ENCODE results near the gene YTHDF2. TPM values are rescaled to one million over a fixed set of nuclear protein-coding genes. Genes with fewer than 3 reads are reported as not detected.

Gene YTHDF2
- total RNA-seq, 2 experiments from 2014 or later = 69.9 to 70.9 TPM

- ChIA-PET CTCF (no interaction called here), POLR2A (no interaction called here)
- Mint-ChIP-seq H3K36me3 (ENCODE audit: low read depth) (no peaks in the 10 kb centered on the region), H3K4me1 (peaks cover 4% of the 10 kb centered on the region), H3K27ac (no peak overlapping the region), H3K4me3 (no peak overlapping the region), H3K27me3 (peaks cover 35% of the 10 kb centered on the region), H3K9me3 (no peaks in the 10 kb centered on the region)
- DNase-seq = no peak
These were observed 71.2 kb downstream of the YTHDF2 start for GRCh38 chr1:28807986-28808385.

GRCh38 chr1:28811369-28811765, 74.6 kb downstream of the YTHDF2 start:
- no peak overlapping the region for H3K4me3 Mint-ChIP-seq
- DNase-seq = no peak
- CTCF ChIA-PET = no interaction called here
- H3K4me1 Mint-ChIP-seq = peaks cover 4% of the 10 kb centered on the region
- no peaks in the 10 kb centered on the region for H3K9me3 Mint-ChIP-seq
- no peaks in the 10 kb centered on the region for H3K36me3 Mint-ChIP-seq (ENCODE audit: low read depth)
- no peak overlapping the region for H3K27ac Mint-ChIP-seq
- peaks cover 55% of the 10 kb centered on the region for H3K27me3 Mint-ChIP-seq
- POLR2A ChIA-PET = no interaction called here

DNA sequence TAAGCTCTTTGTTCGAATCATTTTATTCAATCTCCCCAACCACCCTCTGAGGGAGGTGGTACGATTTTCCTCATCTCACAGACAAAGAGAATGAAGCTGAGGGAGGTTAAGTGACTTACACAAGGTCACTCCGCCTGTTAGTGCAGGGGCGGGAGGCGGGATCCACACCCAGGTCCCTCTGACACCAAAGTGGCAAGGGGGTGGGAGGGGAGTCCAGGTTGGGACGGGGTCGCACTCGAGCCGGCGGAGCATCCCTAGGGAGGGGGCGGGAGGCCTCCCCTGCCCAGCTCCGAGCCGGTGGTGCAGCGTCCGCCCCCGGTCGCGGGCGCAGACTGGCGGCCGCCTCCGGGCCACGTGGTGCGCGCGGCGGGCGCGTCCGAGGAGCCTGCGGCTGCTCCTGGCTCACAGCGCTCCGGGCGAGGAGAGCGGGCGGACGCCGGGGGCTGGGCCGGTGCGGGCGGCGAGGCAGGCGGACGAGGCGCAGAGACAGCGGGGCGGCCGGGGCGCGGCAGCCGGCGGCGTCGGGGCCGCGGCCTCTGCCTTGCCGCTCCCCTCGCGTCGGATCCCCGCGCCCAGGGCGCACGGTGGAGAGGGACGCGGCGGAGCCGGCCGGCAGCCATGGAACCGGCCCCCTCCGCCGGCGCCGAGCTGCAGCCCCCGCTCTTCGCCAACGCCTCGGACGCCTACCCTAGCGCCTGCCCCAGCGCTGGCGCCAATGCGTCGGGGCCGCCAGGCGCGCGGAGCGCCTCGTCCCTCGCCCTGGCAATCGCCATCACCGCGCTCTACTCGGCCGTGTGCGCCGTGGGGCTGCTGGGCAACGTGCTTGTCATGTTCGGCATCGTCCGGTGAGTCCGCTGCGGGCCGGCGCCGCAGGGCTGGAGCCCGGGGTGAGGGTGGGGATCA, 75.3 kb downstream of the YTHDF2 start, which contains the start of gene OPRD1:
OPRD1 (plus strand) TSS at position 405 of the 903 bp plus-strand sequence; CDS start at position 619, 214 bp downstream.
- H3K36me3 Mint-ChIP-seq (ENCODE audit: low read depth) = no peaks in the 10 kb centered on the region
- peaks cover 55% of the 10 kb centered on the region for H3K27me3 Mint-ChIP-seq
- peaks cover 4% of the 10 kb centered on the region for H3K4me1 Mint-ChIP-seq
- no peaks in the 10 kb centered on the region for H3K9me3 Mint-ChIP-seq
- no peak within 1 kb of the TSS for H3K27ac Mint-ChIP-seq
- CTCF ChIA-PET = no interaction called here
- POLR2A ChIA-PET = no interaction called here
- DNase-seq = no peak
- H3K4me3 Mint-ChIP-seq = no peak within 1 kb of the TSS

DNA sequence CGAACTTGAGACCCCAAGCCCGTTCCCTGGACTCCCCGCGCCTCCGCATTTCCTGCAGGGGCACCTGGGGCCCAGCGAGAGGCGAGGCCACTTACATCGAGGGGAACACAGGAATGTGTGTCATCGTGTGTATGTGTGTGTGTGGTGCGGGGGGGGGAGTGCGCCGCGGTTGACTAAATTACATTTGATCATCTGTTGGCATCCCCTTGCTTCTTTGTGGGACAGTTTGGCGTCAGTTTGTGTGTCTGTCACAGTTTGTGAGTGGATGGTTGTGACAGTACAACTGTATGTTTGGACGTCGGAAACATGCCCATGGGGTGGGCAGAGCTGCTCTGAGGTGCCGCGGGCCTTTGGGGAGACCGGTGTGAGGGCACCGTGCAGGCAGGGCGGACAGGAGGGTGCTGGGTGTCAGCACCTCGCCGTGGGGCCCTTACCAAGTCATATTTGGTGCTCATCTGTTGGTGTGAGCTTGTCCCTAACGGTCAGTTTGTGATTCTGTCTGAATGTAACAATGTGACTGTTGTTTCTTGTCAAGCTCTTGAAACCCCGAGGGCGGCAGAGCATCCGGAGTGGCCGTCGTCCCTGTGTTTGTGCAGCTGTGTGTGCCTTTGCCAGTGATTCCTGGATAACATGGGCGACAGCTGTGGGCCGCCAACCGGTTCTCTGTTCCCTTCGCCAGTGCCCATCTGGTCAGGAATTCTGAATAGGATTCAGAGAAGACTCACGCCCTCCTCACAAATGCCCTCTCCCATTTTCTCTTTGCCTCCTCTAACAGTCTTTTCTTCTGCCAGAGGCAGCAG, 76.1 kb downstream of the YTHDF2 start:
- Mint-ChIP-seq H3K4me3 (no peak overlapping the region), H3K36me3 (ENCODE audit: low read depth) (no peaks in the 10 kb centered on the region), H3K27ac (no peak overlapping the region), H3K4me1 (peaks cover 4% of the 10 kb centered on the region), H3K27me3 (peaks cover 55% of the 10 kb centered on the region), H3K9me3 (no peaks in the 10 kb centered on the region)
- no peak for DNase-seq
- ChIA-PET POLR2A (no interaction called here), CTCF (no interaction called here)

DNA sequence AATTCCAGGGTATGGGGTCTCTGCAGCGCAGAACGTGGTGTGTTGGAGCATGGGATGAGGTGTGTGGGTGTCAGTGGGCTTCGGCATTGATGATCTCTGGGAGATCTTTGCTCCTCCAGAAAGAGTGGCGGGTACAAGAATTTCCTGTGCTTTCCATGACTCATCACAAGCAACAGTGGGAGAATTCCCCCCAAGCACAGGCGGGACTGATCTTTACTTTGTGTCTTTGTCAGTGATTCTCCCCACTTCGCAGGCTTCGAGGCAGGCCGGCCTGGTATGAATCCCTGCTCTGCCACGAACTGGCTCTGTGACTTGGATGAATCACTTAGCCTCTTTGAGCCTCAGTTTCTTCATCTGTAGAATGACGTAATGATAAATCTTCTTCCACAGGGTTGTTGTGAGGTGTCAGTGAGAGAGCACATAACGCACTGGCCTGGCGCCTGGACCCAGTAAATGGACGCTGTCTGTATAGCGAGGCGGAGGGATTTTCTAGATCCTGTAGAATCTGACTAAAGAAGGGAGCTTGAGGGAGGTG, 77.3 kb downstream of the YTHDF2 start:
- no peaks in the 10 kb centered on the region for H3K9me3 Mint-ChIP-seq
- ChIA-PET CTCF (no interaction called here), POLR2A (no interaction called here)
- no peak for DNase-seq
- no peak overlapping the region for H3K4me3 Mint-ChIP-seq
- H3K36me3 Mint-ChIP-seq (ENCODE audit: low read depth) = no peaks in the 10 kb centered on the region
- H3K4me1 Mint-ChIP-seq = peaks cover 4% of the 10 kb centered on the region
- H3K27me3 Mint-ChIP-seq = peaks cover 55% of the 10 kb centered on the region
- no peak overlapping the region for H3K27ac Mint-ChIP-seq

- POLR2A ChIA-PET = no interaction called here
- no peak overlapping the region for H3K27ac Mint-ChIP-seq
- H3K27me3 Mint-ChIP-seq = peaks cover 44% of the 10 kb centered on the region
- CTCF ChIA-PET = interaction anchor here (1.0 kb wide), 1 partner anchor 13 kb away, joined by 6 read pairs; no protein-coding TSS in a partner anchor
- no peaks in the 10 kb centered on the region for H3K36me3 Mint-ChIP-seq (ENCODE audit: low read depth)
- peaks cover 4% of the 10 kb centered on the region for H3K4me1 Mint-ChIP-seq
- peak; percentile 17 for DNase-seq
- no peak overlapping the region for H3K4me3 Mint-ChIP-seq
- no peaks in the 10 kb centered on the region for H3K9me3 Mint-ChIP-seq
These were observed 78.9 kb downstream of the YTHDF2 start for GRCh38 chr1:28815533-28816185.

DNA sequence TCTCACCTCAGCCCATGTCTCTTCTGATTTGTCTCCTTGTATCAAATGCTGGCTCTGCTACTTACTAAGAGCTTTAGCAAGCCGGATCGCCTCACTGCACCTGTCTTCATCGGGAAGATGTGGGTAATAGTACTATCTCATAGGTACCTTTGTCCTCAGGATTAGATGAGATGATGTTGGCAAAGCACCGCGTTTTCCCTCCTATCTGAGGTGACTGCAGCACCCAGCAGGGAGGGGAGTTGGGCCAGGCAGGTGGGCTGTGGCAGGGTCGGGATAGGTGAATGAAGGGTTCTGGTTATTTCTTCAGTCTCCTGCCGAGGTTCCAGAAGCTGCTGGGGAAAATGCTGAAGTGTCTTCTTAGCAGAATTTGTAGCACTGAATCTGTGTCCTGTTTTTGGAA, 80.4 kb downstream of the YTHDF2 start:
- H3K4me3 Mint-ChIP-seq = no peak overlapping the region
- no peaks in the 10 kb centered on the region for H3K36me3 Mint-ChIP-seq (ENCODE audit: low read depth)
- POLR2A ChIA-PET = no interaction called here
- H3K4me1 Mint-ChIP-seq = peaks cover 2% of the 10 kb centered on the region
- no peak overlapping the region for H3K27ac Mint-ChIP-seq
- H3K9me3 Mint-ChIP-seq = no peaks in the 10 kb centered on the region
- peaks cover 33% of the 10 kb centered on the region for H3K27me3 Mint-ChIP-seq
- no peak for DNase-seq
- CTCF ChIA-PET = interaction anchor here (1.1 kb wide), 1 partner anchor 17 kb away, joined by 3 read pairs; no protein-coding TSS in a partner anchor

DNA sequence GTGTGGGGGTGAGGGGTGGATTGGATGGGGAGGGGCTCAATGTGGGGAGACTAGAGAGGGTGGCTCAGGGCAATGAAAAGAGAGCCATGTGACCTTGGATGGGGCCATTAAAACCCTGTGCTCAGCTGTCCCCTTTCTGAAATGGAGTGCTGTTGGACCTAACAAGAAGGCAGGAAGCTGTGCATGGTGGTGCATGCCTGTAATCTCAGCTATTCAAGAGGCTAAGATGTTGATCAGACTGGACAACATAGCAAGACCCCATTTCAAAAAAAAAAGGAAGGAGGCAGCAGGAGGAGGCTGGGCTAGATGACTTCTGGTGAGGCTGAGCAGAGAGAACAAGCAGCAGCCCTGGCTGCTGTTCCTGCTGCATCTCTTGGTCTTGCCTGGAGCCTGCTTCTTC, 82.3 kb downstream of the YTHDF2 start:
- CTCF ChIA-PET = interaction anchor here (0.6 kb wide), 1 partner anchor 23 kb away, joined by 3 read pairs; no protein-coding TSS in a partner anchor
- Mint-ChIP-seq H3K4me1 (no peaks in the 10 kb centered on the region), H3K9me3 (no peaks in the 10 kb centered on the region), H3K4me3 (no peak overlapping the region), H3K36me3 (ENCODE audit: low read depth) (no peaks in the 10 kb centered on the region), H3K27ac (no peak overlapping the region), H3K27me3 (peaks cover 16% of the 10 kb centered on the region)
- POLR2A ChIA-PET = no interaction called here
- no peak for DNase-seq

Other genes starting within 250 kb of the YTHDF2 start
- gene RCC1, start 230.9 kb upstream of the YTHDF2 start, total RNA-seq = 10 to 100 TPM; 47.6 to 50.7 TPM
- 10 to 100 TPM; 56.9 to 58.9 TPM for gene TRNAU1AP, start 183.9 kb upstream of the YTHDF2 start, total RNA-seq
- gene RAB42, start 144.7 kb upstream of the YTHDF2 start, total RNA-seq = not detected
- gene TAF12, start 93.9 kb upstream of the YTHDF2 start, total RNA-seq = 10 to 100 TPM; 33.8 to 34.0 TPM
- gene RNU11, start 88.3 kb upstream of the YTHDF2 start, total RNA-seq = not detected
- gene GMEB1, start 68.2 kb upstream of the YTHDF2 start, total RNA-seq = 10 to 100 TPM; 27.7 to 28.7 TPM
- gene OPRD1, start 75.2 kb downstream of the YTHDF2 start, total RNA-seq = not detected
- 10 to 100 TPM; 95.0 to 97.6 TPM for gene EPB41, start 177.6 kb downstream of the YTHDF2 start, total RNA-seq

Data from activated CD4-positive, alpha-beta memory T cell treated with anti-CD3 and anti-CD28 coated beads, Interleukin-2, amount 10 ng/mL, durations not matched to agents 7 days and 5 days (primary cell).